BJ (cell line): ENCODE measurements around the gene GAB2. TPM values are rescaled to one million over a fixed set of nuclear protein-coding genes. Genes with fewer than 3 reads are reported as not detected.

Experiments used
- CTCF ChIA-PET: fragments of 350-600 bp; formaldehyde crosslinking; extraction: SDS; loops from one replicate; lab custom pipeline; 2021; ENCODE audit warnings: antibody characterized with exemption, inconsistent platforms; lab: Yijun Ruan, JAX
- POLR2A ChIA-PET: fragments of 300-600 bp; sonication (Branson Sonifier 250); formaldehyde crosslinking; extraction: SDS; loops from one replicate; lab custom pipeline; 2021; ENCODE audit warnings: antibody characterized with exemption; lab: Charles Lee
- DNase-seq: peaks from one replicate; pipeline ENCODE4 v3.0.0-alpha.2; 2011; ENCODE audit warnings: low read depth
- H3K27me3 ChIP-seq: 2 replicates; pipeline ENCODE4 v1.6.0; 2011; ENCODE audit warnings: low read length; ENCODE audit not compliant: control insufficient read depth, insufficient read depth
- H3K36me3 ChIP-seq: 2 replicates; pipeline ENCODE4 v1.5.1; 2011; ENCODE audit warnings: low read length; ENCODE audit not compliant: control insufficient read depth, insufficient read depth
- H3K4me3 ChIP-seq: 2 replicates; pipeline ENCODE4 v1.5.1; 2011; ENCODE audit warnings: low read depth, mild to moderate bottlenecking, control low read depth, low read length
- CTCF ChIP-seq: IDR thresholded peaks from 2 replicates; pipeline ENCODE4 v1.5.1; 2011; ENCODE audit warnings: low read depth, mild to moderate bottlenecking, control low read depth, inconsistent platforms, low read length, moderate library complexity; ENCODE audit not compliant: insufficient read depth
- polyA plus RNA-seq: library from polyadenylated mRNA; depleted of rRNA; stranded (reverse); fragments of >200 nt; gene quantifications from 2 replicates; pipeline ENCODE4 v1.2.3, GENCODE V29; 2011

The GAB2 gene
- polyA plus RNA-seq, 1 experiment = 12.2 TPM

GRCh38 chr11:78291503-78292108 is 126.0 kb downstream of the GAB2 start:
- POLR2A ChIA-PET = no interaction called here
- Histone ChIP-seq H3K36me3 (no peaks in the 10 kb centered on the region), H3K27me3 (no peaks in the 10 kb centered on the region), H3K4me3 (no peak overlapping the region)
- DNase-seq = no peak
- CTCF ChIA-PET = interaction anchor here (1.1 kb wide), 1 partner anchor 28 kb away, joined by 4 read pairs; no protein-coding TSS in a partner anchor
- no peak for TF ChIP-seq CTCF

GRCh38 chr11:78290293-78291176 is 127.1 kb downstream of the GAB2 start:
- Histone ChIP-seq H3K4me3 (no peak overlapping the region), H3K36me3 (no peaks in the 10 kb centered on the region), H3K27me3 (no peaks in the 10 kb centered on the region)
- CTCF ChIA-PET = no interaction called here
- DNase-seq = peak; percentile 31
- POLR2A ChIA-PET = no interaction called here
- TF ChIP-seq CTCF = no peak

- Histone ChIP-seq H3K4me3 (no peak overlapping the region), H3K36me3 (no peaks in the 10 kb centered on the region), H3K27me3 (no peaks in the 10 kb centered on the region)
- CTCF ChIA-PET = interaction anchor here (0.7 kb wide), 1 partner anchor 11 kb away, joined by 3 read pairs; no protein-coding TSS in a partner anchor
- POLR2A ChIA-PET = no interaction called here
- DNase-seq = no peak
- no peak for TF ChIP-seq CTCF
Observed at GRCh38 chr11:78289552-78290292, 127.9 kb downstream of the GAB2 start.

GRCh38 chr11:78284260-78284659 is 133.4 kb downstream of the GAB2 start:
- DNase-seq = no peak
- H3K36me3 ChIP-seq = no peaks in the 10 kb centered on the region; the same call in 1 of the 2 replicates
- H3K4me3 ChIP-seq = no peak overlapping the region
- H3K27me3 ChIP-seq = no peaks in the 10 kb centered on the region
- POLR2A ChIA-PET = no interaction called here
- CTCF ChIA-PET = no interaction called here
- no peak for TF ChIP-seq CTCF

- Histone ChIP-seq H3K36me3 (no peaks in the 10 kb centered on the region; the same call in 1 of the 2 replicates), H3K4me3 (no peak overlapping the region), H3K27me3 (no peaks in the 10 kb centered on the region)
- TF ChIP-seq CTCF = no peak
- no peak for DNase-seq
- ChIA-PET POLR2A (no interaction called here), CTCF (no interaction called here)
Observed at GRCh38 chr11:78282821-78283220, 134.8 kb downstream of the GAB2 start.
